ENCODE measurements around the gene EFCAB12.
A peak's percentile ranks its signal among the peaks of the same experiment; 100 is the strongest.
"Not testable (repeated sequence)": the region's sequence is repeated elsewhere in the genome, so short reads cannot be mapped to it uniquely, and the experiment has no call there.

Gene EFCAB12

GRCh38 chr3:129418041-129418973 lies 10.1 kb downstream of the EFCAB12 start:
- TF ChIP-seq CTCF (IDR thresholded peaks at IDR 0.05; ENCODE audit: borderline replicate concordance, control extremely low read depth, extremely low read depth, insufficient read depth, missing control alignments) = no peak
- no peak for DNase-seq (ENCODE audit: low spot score)
- in situ Hi-C loops (cut with MboI; ENCODE audit: low sequenced_read_pairs, unreplicated experiment) = no loop called here

DNA sequence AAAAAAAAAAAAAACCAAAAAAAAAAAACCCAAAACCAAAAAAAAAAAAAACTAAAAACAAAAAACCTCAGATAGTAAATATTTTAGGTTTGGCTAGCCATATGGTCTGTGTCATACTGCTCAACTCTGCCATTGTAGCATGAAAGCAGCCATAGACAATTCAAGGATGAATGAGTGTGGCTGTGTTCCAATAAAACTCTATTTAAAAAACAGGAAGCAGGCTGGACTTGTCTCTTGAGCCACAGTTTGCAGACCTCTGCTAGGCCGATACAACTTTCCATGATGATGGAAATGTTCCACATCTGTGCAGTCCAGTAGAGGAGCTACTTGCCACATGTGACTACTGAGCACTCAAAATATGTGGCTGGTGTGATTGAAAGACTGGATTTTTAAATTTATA lies 11.1 kb downstream of the EFCAB12 start:
- no peak for DNase-seq (ENCODE audit: low spot score)
- TF ChIP-seq CTCF (IDR thresholded peaks at IDR 0.05; ENCODE audit: borderline replicate concordance, control extremely low read depth, extremely low read depth, insufficient read depth, missing control alignments) = no peak
- in situ Hi-C loops (cut with MboI; ENCODE audit: low sequenced_read_pairs, unreplicated experiment) = no loop called here

GRCh38 chr3:129416415-129416814 lies 12.0 kb downstream of the EFCAB12 start:
- in situ Hi-C loops (cut with MboI; ENCODE audit: low sequenced_read_pairs, unreplicated experiment) = no loop called here
- no peak for TF ChIP-seq CTCF (IDR thresholded peaks at IDR 0.05; ENCODE audit: borderline replicate concordance, control extremely low read depth, extremely low read depth, insufficient read depth, missing control alignments)
- no peak for DNase-seq (ENCODE audit: low spot score)

DNA sequence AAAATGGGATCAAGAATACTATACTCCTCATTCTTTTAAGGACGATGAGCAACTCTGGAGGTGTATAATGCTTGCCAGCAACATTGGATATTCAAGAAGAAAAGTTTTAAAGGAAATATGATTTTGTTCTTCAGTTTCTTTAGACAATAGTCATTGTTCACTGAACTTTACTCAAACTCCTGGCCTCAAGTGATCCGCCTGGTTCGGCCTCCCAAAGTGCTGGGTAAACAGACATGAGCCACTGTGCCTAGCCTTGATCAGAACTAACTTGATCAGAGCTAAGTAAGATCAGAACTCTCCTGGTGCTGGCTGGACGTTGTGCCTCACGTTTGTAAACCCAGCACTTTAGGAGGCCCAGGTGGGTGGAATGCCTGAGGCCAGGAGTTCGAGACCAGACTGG lies 12.6 kb downstream of the EFCAB12 start:
- in situ Hi-C loops (cut with MboI; ENCODE audit: low sequenced_read_pairs, unreplicated experiment) = no loop called here
- no peak for DNase-seq (ENCODE audit: low spot score)
- TF ChIP-seq CTCF (IDR thresholded peaks at IDR 0.05; ENCODE audit: borderline replicate concordance, control extremely low read depth, extremely low read depth, insufficient read depth, missing control alignments) = no peak

GRCh38 chr3:129415378-129415777 lies 13.1 kb downstream of the EFCAB12 start:
- in situ Hi-C loops (cut with MboI; ENCODE audit: low sequenced_read_pairs, unreplicated experiment) = no loop called here
- no peak for TF ChIP-seq CTCF (IDR thresholded peaks at IDR 0.05; ENCODE audit: borderline replicate concordance, control extremely low read depth, extremely low read depth, insufficient read depth, missing control alignments)
- no peak for DNase-seq (ENCODE audit: low spot score)

DNA sequence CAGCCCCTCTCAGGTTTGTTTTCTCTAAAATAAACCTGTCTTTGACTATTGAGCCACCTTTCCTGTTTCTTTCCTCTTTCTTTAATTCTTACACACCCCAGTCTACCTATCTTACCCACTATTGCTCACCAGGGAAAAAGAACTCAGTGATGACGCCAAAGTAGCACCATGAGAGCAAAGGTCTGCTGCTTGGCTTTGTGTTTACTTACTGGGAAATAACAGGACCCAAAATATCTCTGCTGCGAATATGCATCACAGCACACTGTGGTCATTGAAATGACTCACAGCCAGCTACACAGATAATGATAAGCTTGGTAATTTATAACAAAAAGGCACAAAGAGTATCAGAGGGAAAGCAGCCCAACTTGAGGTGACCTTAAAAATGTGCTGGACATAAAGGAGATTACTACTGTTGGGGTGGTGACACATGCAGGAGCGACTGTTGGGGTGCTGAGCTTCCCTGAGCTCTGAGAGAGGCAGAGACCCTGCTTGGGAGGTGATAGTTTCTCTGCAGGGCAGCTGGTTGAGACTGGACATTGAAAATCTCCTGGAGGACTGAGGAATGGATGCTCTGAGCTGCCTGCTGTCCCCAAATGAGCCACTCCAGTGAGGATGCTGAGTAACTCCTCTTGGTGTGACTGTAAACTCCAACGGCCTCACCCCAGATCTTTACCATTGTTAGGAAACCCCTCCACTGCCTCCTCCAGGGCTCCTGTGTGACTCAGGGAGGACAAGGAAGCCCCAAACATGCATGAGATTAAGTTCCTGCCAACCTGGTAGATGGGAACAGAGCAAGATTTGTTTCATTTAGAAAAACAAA lies 14.5 kb downstream of the EFCAB12 start:
- no peak for TF ChIP-seq CTCF (IDR thresholded peaks at IDR 0.05; ENCODE audit: borderline replicate concordance, control extremely low read depth, extremely low read depth, insufficient read depth, missing control alignments)
- in situ Hi-C loops (cut with MboI; ENCODE audit: low sequenced_read_pairs, unreplicated experiment) = no loop called here
- DNase-seq (ENCODE audit: low spot score) = peak; percentile 71

DNA sequence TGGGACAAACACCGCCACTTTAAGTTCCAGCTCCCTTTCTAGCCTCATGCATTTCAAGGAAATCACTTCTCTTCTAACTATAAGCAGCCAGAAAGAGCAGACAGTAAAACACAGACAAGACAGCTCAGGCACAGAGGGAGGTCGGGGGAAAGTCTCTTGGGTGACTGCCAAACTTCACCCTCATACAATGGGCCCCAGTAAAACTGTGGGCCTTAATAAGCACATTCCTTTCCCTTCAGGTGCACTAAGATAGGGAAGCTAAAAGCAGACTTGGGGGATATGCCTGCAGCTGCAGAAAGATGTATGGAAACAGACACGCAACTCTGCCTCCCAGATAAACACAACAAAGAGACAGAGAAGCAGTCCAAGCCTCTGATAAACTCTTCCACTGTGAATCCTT lies 15.2 kb downstream of the EFCAB12 start:
- DNase-seq (ENCODE audit: low spot score) = not testable (repeated sequence)

More for the DNA sequence above, 15.2 kb downstream of the EFCAB12 start:
- in situ Hi-C loops (cut with MboI; ENCODE audit: low sequenced_read_pairs, unreplicated experiment) = not testable (repeated sequence)

All from GM13976 (cell line).